Fibroblast of lung (primary cell): ENCODE measurements around the gene SERTAD2. TPM values are rescaled to one million over a fixed set of nuclear protein-coding genes. Genes with fewer than 3 reads are reported as not detected.

Source experiments
- DNase-seq, 2 donors: peaks; one replicate each; pipeline versions ENCODE4 v3.0.0 to v3.0.0-alpha.2; 2010; ENCODE audit warnings: low read depth in 2 of 2
- H2AFZ ChIP-seq: 2 replicates; pipeline ENCODE4 v1.5.1; 2012; ENCODE audit warnings: low read length, control low read depth, inconsistent platforms
- H3K27ac ChIP-seq: 2 replicates; pipeline ENCODE4 v1.5.1; 2011; ENCODE audit warnings: low read length, control low read depth; ENCODE audit not compliant: insufficient read depth
- H3K27me3 ChIP-seq: 2 replicates; pipeline ENCODE4 v1.5.1; 2011; ENCODE audit warnings: mild to moderate bottlenecking, low read length; ENCODE audit not compliant: control insufficient read depth, insufficient read depth
- H3K36me3 ChIP-seq: 2 replicates; pipeline ENCODE4 v1.5.1; 2011; ENCODE audit warnings: low read length; ENCODE audit not compliant: control insufficient read depth, insufficient read depth
- H3K4me1 ChIP-seq: 2 replicates; pipeline ENCODE4 v1.5.1; 2011; ENCODE audit warnings: low read length; ENCODE audit not compliant: control insufficient read depth, insufficient read depth; ENCODE audit errors: extremely low read depth
- H3K4me2 ChIP-seq: 2 replicates; pipeline ENCODE4 v1.5.1; 2011; ENCODE audit warnings: low read length, control low read depth; ENCODE audit not compliant: insufficient read depth; ENCODE audit errors: extremely low read depth
- H3K4me3 ChIP-seq, 4 experiments: fragments of 200-600 bp in 1 of 4; sonication (generic) in 1 of 4; replicated peaks in 1 of 4; 2 replicates each; pipeline ENCODE4 v1.5.1; 2011 to 2016; ENCODE audit warnings: low read length in 4 of 4, low read depth in 3 of 4, mild to moderate bottlenecking in 3 of 4, control low read depth in 2 of 4, inconsistent platforms in 1 of 4, mixed read lengths in 1 of 4; ENCODE audit not compliant: insufficient read depth in 1 of 4; ENCODE audit errors: control extremely low read depth in 1 of 4
- H3K79me2 ChIP-seq: 2 replicates; pipeline ENCODE4 v1.5.1; 2012; ENCODE audit warnings: mild to moderate bottlenecking, low read length, inconsistent platforms; ENCODE audit not compliant: control insufficient read depth, insufficient read depth
- H3K9ac ChIP-seq: 2 replicates; pipeline ENCODE4 v1.5.1; 2011; ENCODE audit warnings: mild to moderate bottlenecking, low read length, control low read depth; ENCODE audit not compliant: insufficient read depth
- H3K9me3 ChIP-seq: 2 replicates; pipeline ENCODE4 v1.5.1; 2012; ENCODE audit warnings: low read depth, low read length; ENCODE audit not compliant: control insufficient read depth, insufficient read depth
- H4K20me1 ChIP-seq: 2 replicates; pipeline ENCODE4 v1.5.1; 2011; ENCODE audit warnings: low read length; ENCODE audit not compliant: control insufficient read depth, insufficient read depth; ENCODE audit errors: extremely low read depth
- CTCF ChIP-seq, 2 donors: IDR thresholded peaks in 1 of 2; conservative IDR thresholded peaks in 1 of 2; 1 replicate in 1 of 2; 2 replicates in 1 of 2; pipeline ENCODE4 v1.5.1; 2011 to 2012; ENCODE audit warnings: low read length in 2 of 2, control low read depth in 1 of 2, inconsistent platforms in 1 of 2, low read depth in 1 of 2, mild to moderate bottlenecking in 1 of 2
- EZH2 ChIP-seq: IDR thresholded peaks from 2 replicates; pipeline ENCODE4 v1.5.1; 2012; ENCODE audit warnings: low read length, control low read depth, mild to moderate bottlenecking; ENCODE audit errors: missing control alignments
- polyA plus RNA-seq, 2 donors: library from polyadenylated mRNA; depleted of rRNA in 1 of 2; stranded (reverse) in 1 of 2; unstranded in 1 of 2; fragments of >200 nt; gene quantifications; 2 replicates each; pipeline ENCODE4 v1.2.1, GENCODE V29; 2011 to 2012; ENCODE audit warnings: missing spikeins in 1 of 2
- total RNA-seq: library from RNA; depleted of rRNA; stranded (reverse); fragments of >200 nt; gene quantifications from 2 replicates; pipeline ENCODE4 v1.2.1, GENCODE V29; 2014

The SERTAD2 gene
- total and polyA plus RNA-seq, 2 donors (not counting 1 experiment from before 2014, with no cell fraction given), result 15.2 to 16.5 TPM

GRCh38 chr2:64649626-64650025 is 4.1 kb downstream of the SERTAD2 start:
- Histone ChIP-seq H3K9ac (no peak overlapping the region), H2AFZ (no peak overlapping the region), H3K27ac (no peak overlapping the region), H3K4me3 (peak overlapping the region in 1 of 4 experiments; percentile 9), H3K4me2 (no peak overlapping the region), H3K4me1 (peaks cover 11% of the 10 kb centered on the region), H3K27me3 (no peaks in the 10 kb centered on the region), H4K20me1 (no peaks in the 10 kb centered on the region), H3K9me3 (no peaks in the 10 kb centered on the region), H3K36me3 (no peaks in the 10 kb centered on the region), H3K79me2 (peaks cover 80% of the 10 kb centered on the region)
- TF ChIP-seq CTCF (conservative IDR thresholded peaks at IDR 0.05 in 1 of 2, IDR thresholded peaks at IDR 0.05 in 1 of 2; ENCODE audit: low read depth in 1 of 2, low read length in 2 of 2) (no peak), EZH2 (no peak)
- DNase-seq, result no peak

GRCh38 chr2:64649013-64649484 is 4.7 kb downstream of the SERTAD2 start:
- Histone ChIP-seq H3K9ac (no peak overlapping the region), H3K27me3 (no peaks in the 10 kb centered on the region), H2AFZ (no peak overlapping the region), H3K27ac (no peak overlapping the region), H3K36me3 (no peaks in the 10 kb centered on the region), H3K79me2 (peaks cover 86% of the 10 kb centered on the region), H3K4me3 (no peak overlapping the region), H3K9me3 (no peaks in the 10 kb centered on the region), H3K4me2 (no peak overlapping the region), H3K4me1 (peaks cover 15% of the 10 kb centered on the region), H4K20me1 (no peaks in the 10 kb centered on the region)
- DNase-seq, result no peak
- TF ChIP-seq CTCF (conservative IDR thresholded peaks at IDR 0.05 in 1 of 2, IDR thresholded peaks at IDR 0.05 in 1 of 2; ENCODE audit: low read depth in 1 of 2, low read length in 2 of 2), result no peak
- TF ChIP-seq EZH2, result no peak

- H3K4me2 ChIP-seq, result peak overlapping the region; percentile 94
- no peak for TF ChIP-seq EZH2
- TF ChIP-seq CTCF (conservative IDR thresholded peaks at IDR 0.05 in 1 of 2, IDR thresholded peaks at IDR 0.05 in 1 of 2; ENCODE audit: low read depth in 1 of 2, low read length in 2 of 2), result peak; percentile 93 to 96
- no peaks in the 10 kb centered on the region for H3K9me3 ChIP-seq
- H4K20me1 ChIP-seq, result no peaks in the 10 kb centered on the region
- H3K4me1 ChIP-seq, result peaks cover 14% of the 10 kb centered on the region
- peak; percentile 52 to 77 for DNase-seq
- H3K27ac ChIP-seq, result no peak overlapping the region
- H3K36me3 ChIP-seq, result peaks cover 2% of the 10 kb centered on the region
- H3K4me3 ChIP-seq, result peak overlapping the region in 1 of 4 experiments; percentile 1
- no peak overlapping the region for H2AFZ ChIP-seq
- H3K9ac ChIP-seq, result no peak overlapping the region
- H3K79me2 ChIP-seq, result peaks cover 92% of the 10 kb centered on the region
- H3K27me3 ChIP-seq, result no peaks in the 10 kb centered on the region
Observed at GRCh38 chr2:64646007-64646880, 7.5 kb downstream of the SERTAD2 start.
